Calu3 (cell line): ENCODE measurements around the gene NR1I3. TPM values are rescaled to one million over a fixed set of nuclear protein-coding genes. Genes with fewer than 3 reads are reported as not detected.

Experiments used
- Bru-seq: library from RNA; stranded (reverse); fragments of 400-500 nt; gene quantifications from one replicate; lab custom pipeline; 2021; lab: Mats Ljungman, UMichigan
- BruChase-seq, 2 experiments: library from RNA; stranded (reverse); fragments of 400-500 nt; gene quantifications; one replicate each; lab custom pipeline; 2021; lab: Mats Ljungman, UMichigan
- BruUV-seq: library from RNA; stranded (reverse); fragments of 400-500 nt; replicated peaks from 2 replicates; lab custom pipeline; 2021; lab: Mats Ljungman, UMichigan
- CTCF ChIA-PET: fragments of 300-600 bp; sonication (Branson Sonifier 250); formaldehyde crosslinking; loops from one replicate; lab custom pipeline; 2022; ENCODE audit warnings: antibody characterized with exemption; lab: Charles Lee
- DNase-seq: peaks from one replicate; pipeline ENCODE4 v3.0.0; 2022
- H3K27ac Mint-ChIP-seq: one replicate; pipeline ENCODE4 v1.8.0; 2022; ENCODE audit warnings: mixed read lengths; ENCODE audit not compliant: unreplicated experiment
- H3K27me3 Mint-ChIP-seq: one replicate; pipeline ENCODE4 v1.8.0; 2022; ENCODE audit warnings: mixed read lengths; ENCODE audit not compliant: unreplicated experiment
- H3K36me3 Mint-ChIP-seq: one replicate; pipeline ENCODE4 v1.8.0; 2022; ENCODE audit warnings: mild to moderate bottlenecking, moderate library complexity, mixed read lengths; ENCODE audit not compliant: insufficient read depth, unreplicated experiment
- H3K4me1 Mint-ChIP-seq: one replicate; pipeline ENCODE4 v1.8.0; 2022; ENCODE audit warnings: mild to moderate bottlenecking, low read depth, mixed read lengths; ENCODE audit not compliant: unreplicated experiment
- H3K4me3 Mint-ChIP-seq: one replicate; pipeline ENCODE4 v1.8.0; 2022; ENCODE audit warnings: mild to moderate bottlenecking, low read depth, moderate library complexity, mixed read lengths; ENCODE audit not compliant: unreplicated experiment
- H3K9me3 Mint-ChIP-seq: one replicate; pipeline ENCODE4 v1.8.0; 2022; ENCODE audit warnings: low read depth, mixed read lengths; ENCODE audit not compliant: unreplicated experiment
- intact Hi-C: fragments of 100-400 bp; cut with micrococcal nuclease; formaldehyde crosslinking; loops from one replicate; pipeline ENCODE4 v1.10.0; 2022; ENCODE audit not compliant: unreplicated experiment
- long read RNA-seq: library from polyadenylated mRNA; stranded (forward); transcript quantifications from one replicate; pipeline ENCODE4 v2.0.0, GENCODE V29; 2022
- total RNA-seq: library from RNA; stranded (reverse); gene quantifications from 2 replicates; pipeline ENCODE4 v1.2.3, GENCODE V29; 2022
- TF ChIP-seq, protein P1 (sequence below): fragments of 200-600 bp; IDR thresholded peaks from one replicate; pipeline ENCODE4 v1.8.0; 2022; ENCODE audit warnings: antibody characterized with exemption; ENCODE audit not compliant: unreplicated experiment

NR1I3 gene, protein sequence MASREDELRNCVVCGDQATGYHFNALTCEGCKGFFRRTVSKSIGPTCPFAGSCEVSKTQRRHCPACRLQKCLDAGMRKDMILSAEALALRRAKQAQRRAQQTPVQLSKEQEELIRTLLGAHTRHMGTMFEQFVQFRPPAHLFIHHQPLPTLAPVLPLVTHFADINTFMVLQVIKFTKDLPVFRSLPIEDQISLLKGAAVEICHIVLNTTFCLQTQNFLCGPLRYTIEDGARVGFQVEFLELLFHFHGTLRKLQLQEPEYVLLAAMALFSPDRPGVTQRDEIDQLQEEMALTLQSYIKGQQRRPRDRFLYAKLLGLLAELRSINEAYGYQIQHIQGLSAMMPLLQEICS
- not detected in 2 replicates for total RNA-seq
- not detected for Bru-seq, nascent RNA
- BruChase-seq, experiment 1, labeled RNA remaining after a 6-hour chase: not detected
- BruChase-seq, experiment 2, labeled RNA remaining after a 2-hour chase: not detected
- long read RNA-seq: 0 reads

DNA sequence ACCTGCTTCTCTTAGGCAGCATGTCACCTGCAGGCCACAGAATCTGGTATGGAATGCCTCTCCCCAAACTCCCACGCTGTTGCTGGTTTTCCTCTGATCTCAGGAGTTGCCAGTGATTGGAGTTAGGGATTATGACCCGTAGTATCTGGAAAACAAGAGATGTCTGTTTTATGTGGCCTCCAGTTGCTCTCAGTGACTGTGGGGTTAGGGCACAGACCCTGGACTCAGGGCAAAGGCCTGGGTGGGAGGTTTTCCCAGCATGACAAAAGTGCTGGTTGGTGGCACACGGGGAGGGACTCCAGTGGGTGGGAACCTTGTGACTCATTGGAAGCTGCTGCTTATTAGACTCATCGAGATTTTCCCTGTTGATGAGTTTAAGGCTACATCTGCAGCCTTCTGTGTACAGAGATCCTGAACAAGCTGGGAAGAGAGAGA is at the start of gene NR1I3:
Gene NR1I3, minus strand, starts transcription at position 165 of the 435 bp plus-strand sequence. CDS start 1,638 bp downstream, outside the sequence.
- intact Hi-C loops: no loop called here
- DNase-seq: no peak

DNA sequence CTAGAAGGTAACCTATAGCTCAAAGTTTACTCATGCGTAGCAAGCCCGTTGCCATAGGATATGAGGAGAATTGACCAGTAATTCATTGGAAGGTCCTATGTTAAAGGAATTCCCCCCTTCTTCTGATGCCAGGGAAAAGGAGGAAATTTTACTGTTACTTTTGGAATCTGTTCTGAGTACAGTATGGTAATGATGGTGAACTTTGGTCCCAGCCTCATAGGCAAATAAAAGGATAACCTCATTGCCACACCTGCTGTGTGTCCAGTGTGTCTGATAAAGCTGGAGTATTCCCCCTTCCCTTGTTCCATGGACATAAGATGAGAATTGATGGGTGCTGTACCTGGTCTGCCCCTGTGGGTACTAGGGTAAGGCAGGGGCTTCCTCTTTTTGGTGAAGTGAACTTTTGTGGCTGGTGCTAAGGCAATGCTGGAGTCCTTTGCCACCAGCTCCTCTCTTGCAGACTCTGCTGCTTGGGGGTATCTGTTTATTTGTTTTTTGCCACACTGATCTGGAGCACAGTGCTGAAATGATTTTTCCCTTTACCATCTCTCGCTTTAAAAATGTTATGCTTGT is 49.6 kb upstream of the NR1I3 start:
- Mint-ChIP-seq H3K4me3 (no peak overlapping the region), H3K27me3 (peaks cover 74% of the 10 kb centered on the region), H3K4me1 (no peaks in the 10 kb centered on the region), H3K36me3 (no peaks in the 10 kb centered on the region), H3K9me3 (no peaks in the 10 kb centered on the region), H3K27ac (no peak overlapping the region)
- no peak for DNase-seq
- intact Hi-C loops: no loop called here
- TF ChIP-seq, protein P1, sequence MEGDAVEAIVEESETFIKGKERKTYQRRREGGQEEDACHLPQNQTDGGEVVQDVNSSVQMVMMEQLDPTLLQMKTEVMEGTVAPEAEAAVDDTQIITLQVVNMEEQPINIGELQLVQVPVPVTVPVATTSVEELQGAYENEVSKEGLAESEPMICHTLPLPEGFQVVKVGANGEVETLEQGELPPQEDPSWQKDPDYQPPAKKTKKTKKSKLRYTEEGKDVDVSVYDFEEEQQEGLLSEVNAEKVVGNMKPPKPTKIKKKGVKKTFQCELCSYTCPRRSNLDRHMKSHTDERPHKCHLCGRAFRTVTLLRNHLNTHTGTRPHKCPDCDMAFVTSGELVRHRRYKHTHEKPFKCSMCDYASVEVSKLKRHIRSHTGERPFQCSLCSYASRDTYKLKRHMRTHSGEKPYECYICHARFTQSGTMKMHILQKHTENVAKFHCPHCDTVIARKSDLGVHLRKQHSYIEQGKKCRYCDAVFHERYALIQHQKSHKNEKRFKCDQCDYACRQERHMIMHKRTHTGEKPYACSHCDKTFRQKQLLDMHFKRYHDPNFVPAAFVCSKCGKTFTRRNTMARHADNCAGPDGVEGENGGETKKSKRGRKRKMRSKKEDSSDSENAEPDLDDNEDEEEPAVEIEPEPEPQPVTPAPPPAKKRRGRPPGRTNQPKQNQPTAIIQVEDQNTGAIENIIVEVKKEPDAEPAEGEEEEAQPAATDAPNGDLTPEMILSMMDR: no peak
- CTCF ChIA-PET: interaction anchor here (0.7 kb wide), 1 partner anchor 154 kb away, joined by 3 read pairs; no protein-coding TSS in a partner anchor
- no TSS peak for BruUV-seq

More for the DNA sequence above, at the start of gene NR1I3:
- Mint-ChIP-seq H3K9me3 (no peaks in the 10 kb centered on the region), H3K4me3 (no peak within 1 kb of the TSS), H3K27me3 (peaks cover 49% of the 10 kb centered on the region), H3K27ac (no peak within 1 kb of the TSS), H3K4me1 (no peaks in the 10 kb centered on the region), H3K36me3 (no peaks in the 10 kb centered on the region)
- TF ChIP-seq, protein P1: no peak
- no TSS peak for BruUV-seq
- CTCF ChIA-PET: interaction anchor here (1.3 kb wide), 1 partner anchor 13 kb away, joined by 4 read pairs; the partner anchor contains the start of gene TOMM40L

DNA sequence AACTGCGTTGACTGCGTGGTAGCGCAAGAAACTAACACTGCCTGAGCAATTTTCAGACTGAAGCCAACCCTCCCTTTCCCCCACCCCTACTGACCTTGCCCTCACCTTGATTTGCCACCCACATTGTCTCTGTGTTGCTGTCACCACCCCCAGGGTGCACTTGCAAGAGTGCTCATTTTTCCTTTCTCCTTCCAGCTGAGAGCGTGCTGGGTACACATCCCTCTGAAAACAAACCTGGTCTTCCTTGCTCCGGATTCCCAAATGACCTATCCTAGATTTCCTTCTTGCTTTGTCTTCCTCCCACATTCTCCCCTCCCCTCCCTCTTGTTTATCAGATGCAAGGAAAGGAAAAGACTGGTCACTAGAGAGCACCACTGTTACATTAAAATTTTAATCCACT is 47.5 kb upstream of the NR1I3 start:
- CTCF ChIA-PET: no interaction called here
- no peak overlapping the region for H3K4me3 Mint-ChIP-seq

DNA sequence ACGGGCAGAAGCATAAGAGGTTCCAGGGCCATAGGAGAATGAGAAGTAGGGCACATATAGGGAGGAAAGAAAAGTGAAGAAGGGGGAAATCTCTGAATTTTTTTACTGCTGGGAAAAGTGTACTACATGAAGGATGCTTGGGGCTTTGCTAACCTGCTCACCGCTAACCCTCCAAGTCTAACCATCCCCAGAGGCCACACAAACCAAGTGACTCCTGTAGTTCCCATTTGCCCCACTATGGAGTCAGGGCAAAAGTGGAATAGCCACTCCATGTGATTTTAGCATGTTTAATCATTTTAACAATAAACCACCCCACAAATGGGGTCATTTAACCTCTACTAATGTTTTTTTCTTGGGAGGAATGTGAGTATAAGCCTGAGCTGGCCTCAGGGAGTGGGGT is 47.1 kb upstream of the NR1I3 start:
- Mint-ChIP-seq H3K36me3 (no peaks in the 10 kb centered on the region), H3K4me3 (no peak overlapping the region), H3K27ac (no peak overlapping the region), H3K9me3 (no peaks in the 10 kb centered on the region), H3K4me1 (no peaks in the 10 kb centered on the region), H3K27me3 (peaks cover 79% of the 10 kb centered on the region)
- no peak for DNase-seq
- TF ChIP-seq, protein P1: no peak
- intact Hi-C loops: no loop called here
- CTCF ChIA-PET: no interaction called here
- BruUV-seq: no TSS peak

More for the DNA sequence above, 47.5 kb upstream of the NR1I3 start:
- H3K4me1 Mint-ChIP-seq: no peaks in the 10 kb centered on the region
- BruUV-seq: no TSS peak
- H3K9me3 Mint-ChIP-seq: no peaks in the 10 kb centered on the region
- no peaks in the 10 kb centered on the region for H3K36me3 Mint-ChIP-seq
- no peak for DNase-seq
- TF ChIP-seq, protein P1: no peak
- intact Hi-C loops: no loop called here
- no peak overlapping the region for H3K27ac Mint-ChIP-seq
- peaks cover 79% of the 10 kb centered on the region for H3K27me3 Mint-ChIP-seq
